Measurements from ENCODE around the gene R3HDM1.

GRCh38 chr2:135657806-135658582 is 126.7 kb downstream of the R3HDM1 start:
- TF ChIP-seq CTCF (IDR thresholded peaks at IDR 0.05) (no peak), POLR2AphosphoS5 (IDR thresholded peaks at IDR 0.05) (no peak), POLR2A (IDR thresholded peaks at IDR 0.05) (no peak)

Data from prostate gland (tissue), 2 donors.